Stomach (tissue), 9 donors: ENCODE results near the gene PYGB. TPM values are rescaled to one million over a fixed set of nuclear protein-coding genes. Genes with fewer than 3 reads are reported as not detected.

Experiments
- DNase-seq, 2 donors: peaks; one replicate each; pipeline versions ENCODE4 v3.0.0 to v3.0.0-alpha.2; 2013 to 2019
- H3K27ac ChIP-seq, 5 donors: fragments of 200-600 bp in 4 of 5; sonication (generic) in 4 of 5; one replicate each; pipeline ENCODE4 v1.5.1; 2013 to 2019; ENCODE audit warnings: mild to moderate bottlenecking in 1 of 5, moderate library complexity in 1 of 5
- H3K27me3 ChIP-seq, 3 donors: fragments of 200-600 bp; sonication (generic); one replicate each; pipeline ENCODE4 v1.5.1; 2017 to 2019; ENCODE audit warnings: mixed run types in 1 of 3
- H3K36me3 ChIP-seq, 4 donors: fragments of 200-600 bp; sonication (generic); 1 replicate in 3 of 4; 2 replicates in 1 of 4; pipeline ENCODE4 v1.5.1; 2016 to 2019
- H3K4me1 ChIP-seq, 4 donors: fragments of 200-600 bp; sonication (generic); one replicate each; pipeline ENCODE4 v1.5.1; 2016 to 2019
- H3K4me3 ChIP-seq, 4 donors: fragments of 200-600 bp; sonication (generic) in 3 of 4; one replicate each; pipeline ENCODE4 v1.5.1; 2016 to 2019; ENCODE audit warnings: mild to moderate bottlenecking in 1 of 4
- H3K9me3 ChIP-seq, 4 donors: fragments of 200-600 bp; sonication (generic); one replicate each; pipeline ENCODE4 v1.5.1; 2016 to 2019
- CTCF ChIP-seq, 7 experiments: fragments of 450-650 bp in 4 of 7; fragments of 200-600 bp in 3 of 7; sonication (generic) in 3 of 7; IDR thresholded peaks; one replicate each; pipeline ENCODE4 v1.5.1; 2016 to 2019; ENCODE audit warnings: antibody characterized with exemption in 7 of 7, control low read depth in 2 of 7, mild to moderate bottlenecking in 1 of 7
- EP300 ChIP-seq: sonication (generic); formaldehyde crosslinking; IDR thresholded peaks from one replicate; pipeline ENCODE4 v1.6.1; 2017; ENCODE audit warnings: antibody characterized with exemption
- POLR2A ChIP-seq, 4 donors: fragments of 450-650 bp; IDR thresholded peaks; one replicate each; pipeline ENCODE4 v1.6.1; 2016; ENCODE audit warnings: antibody characterized with exemption in 4 of 4, control low read depth in 2 of 4, mild to moderate bottlenecking in 1 of 4, moderate library complexity in 1 of 4
- POLR2AphosphoS5 ChIP-seq, 3 donors: sonication (generic); formaldehyde crosslinking; IDR thresholded peaks; one replicate each; pipeline ENCODE4 v1.6.1; 2016; ENCODE audit warnings: antibody characterized with exemption in 3 of 3
- WGBS, 5 donors: extraction: QIAGEN DNeasy Blood & Tissue Kit in 3 of 5; methylation state at CpG; one replicate each; pipeline versions ENCODE4 v1.1.5 to v1.1.7; 2013 to 2018; 5-methylcytosine and 5-hydroxymethylcytosine counted together
- intact Hi-C: fragments of 100-400 bp; cut with DNase I; formaldehyde crosslinking; loops from one replicate; pipeline ENCODE4 v1.15.1; 2023; ENCODE audit warnings: low total_unique reads
- polyA plus RNA-seq, 3 donors: library from polyadenylated mRNA; stranded (reverse); fragments of 200-250 nt; gene quantifications; one replicate each; pipeline ENCODE4 v1.2.3, GENCODE V29; 2013
- total RNA-seq, 5 donors: library from RNA; depleted of rRNA; stranded (reverse); fragments of >200 nt; gene quantifications; one replicate each; pipeline versions ENCODE4 v1.1.0 to v1.2.3, GENCODE V29; 2014 to 2016
- donor health status: healthy with polysubstance abuse.
- donor health status: Bipolar disorder and iron deficiency.
- donor health status: healthy.

PYGB gene
- total and polyA plus RNA-seq, 8 donors = 23.1 to 116 (median 49.5) TPM

GRCh38 chr20:25313593-25313992 is 65.7 kb downstream of the PYGB start:
- Histone ChIP-seq H3K27ac (no peak overlapping the region), H3K4me1 (peaks cover 22 to 44% (median 27%) of the 10 kb centered on the region in 4 donors), H3K27me3 (no peaks in the 10 kb centered on the region), H3K36me3 (peaks cover 0 to 42% (median 29%) of the 10 kb centered on the region in 4 donors), H3K9me3 (no peaks in the 10 kb centered on the region), H3K4me3 (no peak overlapping the region)
- no peak for TF ChIP-seq EP300
- no peak for TF ChIP-seq POLR2AphosphoS5 (IDR thresholded peaks at IDR 0.05)
- TF ChIP-seq POLR2A (IDR thresholded peaks at IDR 0.05) = no peak
- TF ChIP-seq CTCF (IDR thresholded peaks at IDR 0.05) = no peak
- no peak for DNase-seq
- intact Hi-C loops = no loop called here
- WGBS, 5 donors = 73 to 81% (median 80%) methylated on average over 2 of the region's 2 CpGs

GRCh38 chr20:25314497-25315417 is 66.9 kb downstream of the PYGB start:
- no peak overlapping the region for H3K4me3 ChIP-seq
- no peaks in the 10 kb centered on the region for H3K27me3 ChIP-seq
- no peak overlapping the region for H3K27ac ChIP-seq
- peaks cover 0 to 41% (median 28%) of the 10 kb centered on the region in 4 donors for H3K36me3 ChIP-seq
- no peaks in the 10 kb centered on the region for H3K9me3 ChIP-seq
- TF ChIP-seq POLR2A (IDR thresholded peaks at IDR 0.05) (no peak), CTCF (IDR thresholded peaks at IDR 0.05) (no peak), POLR2AphosphoS5 (IDR thresholded peaks at IDR 0.05) (no peak)
- peaks cover 18 to 43% (median 27%) of the 10 kb centered on the region in 4 donors for H3K4me1 ChIP-seq
- WGBS, 5 donors = 91 to 95% (median 94%) methylated on average over 17 of the region's 17 CpGs
- intact Hi-C loops = no loop called here
- peak in 1 of 2 donors; percentile 11 for DNase-seq

GRCh38 chr20:25315418-25316210 is 67.7 kb downstream of the PYGB start:
- H3K4me1 ChIP-seq = peaks cover 9 to 40% (median 19%) of the 10 kb centered on the region in 4 donors
- DNase-seq = peak in 1 of 2 donors; percentile 17
- H3K27me3 ChIP-seq = no peaks in the 10 kb centered on the region
- TF ChIP-seq EP300 (no peak), POLR2AphosphoS5 (IDR thresholded peaks at IDR 0.05) (no peak), CTCF (IDR thresholded peaks at IDR 0.05) (no peak), POLR2A (IDR thresholded peaks at IDR 0.05) (no peak)
- no peak overlapping the region for H3K4me3 ChIP-seq
- peaks cover 0 to 47% (median 33%) of the 10 kb centered on the region in 4 donors for H3K36me3 ChIP-seq
- WGBS, 5 donors = 84 to 94% (median 88%) methylated on average over 7 to 8 of the region's 8 CpGs
- no peak overlapping the region for H3K27ac ChIP-seq
- intact Hi-C loops = no loop called here
- no peaks in the 10 kb centered on the region for H3K9me3 ChIP-seq

- WGBS, 5 donors = 94 to 98% (median 96%) methylated on average over 11 of the region's 11 CpGs
- Histone ChIP-seq H3K27ac (no peak overlapping the region), H3K4me3 (no peak overlapping the region), H3K4me1 (peaks cover 0 to 29% (median 10%) of the 10 kb centered on the region in 4 donors), H3K27me3 (no peaks in the 10 kb centered on the region), H3K36me3 (peaks cover 0 to 54% (median 40%) of the 10 kb centered on the region in 4 donors), H3K9me3 (no peaks in the 10 kb centered on the region)
- intact Hi-C loops = no loop called here
- DNase-seq = peak in 1 of 2 donors; percentile 16
- TF ChIP-seq CTCF (IDR thresholded peaks at IDR 0.05) = no peak
- TF ChIP-seq POLR2A (IDR thresholded peaks at IDR 0.05) = no peak
- TF ChIP-seq POLR2AphosphoS5 (IDR thresholded peaks at IDR 0.05) = no peak
- TF ChIP-seq EP300 = no peak
These were observed 68.8 kb downstream of the PYGB start for GRCh38 chr20:25316506-25317190.
